Left lung (tissue), 10 donors: ENCODE results near the gene QSOX2. TPM values are rescaled to one million over a fixed set of nuclear protein-coding genes. Genes with fewer than 3 reads are reported as not detected.

ENCODE experiments used
- ATAC-seq: fragments of 200-7000 bp; cut with Tn5 transposase; one replicate; pipeline ENCODE4 v1.9.1; 2020; ENCODE audit warnings: moderate library complexity
- DNase-seq, 4 donors: peaks; one replicate each; pipeline ENCODE4 v3.0.0-alpha.2; 2013 to 2020
- H3K27ac ChIP-seq, 2 donors: fragments of 200-600 bp; sonication (generic) in 1 of 2; one replicate each; pipeline versions ENCODE4 v1.5.0 to v1.8.0; 2020 to 2021
- H3K27me3 ChIP-seq, 2 donors: fragments of 200-600 bp; sonication (generic) in 1 of 2; one replicate each; pipeline versions ENCODE4 v1.5.0 to v1.8.0; 2020 to 2021
- H3K36me3 ChIP-seq, 2 donors: fragments of 200-600 bp; sonication (generic) in 1 of 2; one replicate each; pipeline versions ENCODE4 v1.5.0 to v1.8.0; 2020 to 2021
- H3K4me1 ChIP-seq, 2 donors: fragments of 200-600 bp; one replicate each; pipeline ENCODE4 v1.8.0; 2021
- H3K4me3 ChIP-seq, 2 donors: fragments of 200-600 bp; sonication (generic) in 1 of 2; one replicate each; pipeline versions ENCODE4 v1.5.0 to v1.8.0; 2020 to 2021; ENCODE audit warnings: mild to moderate bottlenecking in 1 of 2
- H3K9me3 ChIP-seq, 2 donors: fragments of 200-600 bp; sonication (generic) in 1 of 2; one replicate each; pipeline versions ENCODE4 v1.5.0 to v1.8.0; 2020 to 2021
- CTCF ChIP-seq, 2 donors: fragments of 200-600 bp; sonication (generic) in 1 of 2; IDR thresholded peaks; one replicate each; pipeline versions ENCODE4 v1.5.0 to v1.8.0; 2021; ENCODE audit warnings: antibody characterized with exemption in 2 of 2
- intact Hi-C, 2 donors: fragments of 100-400 bp; cut with DNase I; formaldehyde crosslinking; loops; one replicate each; pipeline versions ENCODE4 v1.11.2 to v1.14.2; 2022
- polyA plus RNA-seq, 6 donors: library from polyadenylated mRNA; unstranded; fragments of 120-200 nt; gene quantifications; one replicate each; pipeline ENCODE4 v1.2.1, GENCODE V29; 2013; ENCODE audit not compliant: insufficient read length in 6 of 6
- total RNA-seq, 2 donors: library from RNA; stranded (reverse); fragmentation: NEBNext Ultra II Directional; extraction: Animal tissue kit (Norgen Biotek cat#: 25700); gene quantifications; one replicate each; pipeline ENCODE4 v1.2.1, GENCODE V29; 2021
- donor health status: DM: no; HTN: yes; CAD: no.
- donor health status: DM: no; HTN: no; CAD: no.

The QSOX2 gene
- total and polyA plus RNA-seq, 8 donors, result 9.5 to 15.4 (median 12.0) TPM

- DNase-seq, result peak in 1 of 4 donors; percentile 66
Observed at GRCh38 chr9:136260936-136261472, 15.4 kb upstream of the QSOX2 start.

GRCh38 chr9:136260521-136260920 is 14.9 kb upstream of the QSOX2 start:
- Histone ChIP-seq H3K4me3 (no peak overlapping the region), H3K27ac (no peak overlapping the region), H3K36me3 (no peaks in the 10 kb centered on the region), H3K9me3 (no peaks in the 10 kb centered on the region), H3K4me1 (no peaks in the 10 kb centered on the region), H3K27me3 (peaks cover 0 to 31% of the 10 kb centered on the region in 2 donors)
- no peak for TF ChIP-seq CTCF (IDR thresholded peaks at IDR 0.05)
- intact Hi-C loops, result no loop called here
- ATAC-seq (no peak), DNase-seq (peak in 1 of 4 donors; percentile 48)

More at GRCh38 chr9:136260936-136261472, 15.4 kb upstream of the QSOX2 start:
- no peaks in the 10 kb centered on the region for H3K36me3 ChIP-seq
- no peak overlapping the region for H3K27ac ChIP-seq
- TF ChIP-seq CTCF (IDR thresholded peaks at IDR 0.05), result no peak
- intact Hi-C loops, result no loop called here
- no peaks in the 10 kb centered on the region for H3K9me3 ChIP-seq
- no peak overlapping the region for H3K4me3 ChIP-seq
- H3K27me3 ChIP-seq, result peaks cover 0 to 26% of the 10 kb centered on the region in 2 donors
- H3K4me1 ChIP-seq, result no peaks in the 10 kb centered on the region
- ATAC-seq, result no peak

GRCh38 chr9:136259836-136260235 is 14.2 kb upstream of the QSOX2 start:
- Histone ChIP-seq H3K36me3 (no peaks in the 10 kb centered on the region), H3K27ac (no peak overlapping the region), H3K9me3 (no peaks in the 10 kb centered on the region), H3K4me3 (no peak overlapping the region), H3K4me1 (no peaks in the 10 kb centered on the region), H3K27me3 (peaks cover 0 to 38% of the 10 kb centered on the region in 2 donors)
- intact Hi-C loops, result no loop called here
- DNase-seq, result peak in 1 of 4 donors; percentile 74
- ATAC-seq, result no peak
- no peak for TF ChIP-seq CTCF (IDR thresholded peaks at IDR 0.05)

- TF ChIP-seq CTCF (IDR thresholded peaks at IDR 0.05), result no peak
Observed at GRCh38 chr9:136259517-136259813, 13.9 kb upstream of the QSOX2 start.

GRCh38 chr9:136258786-136259516 is 13.3 kb upstream of the QSOX2 start:
- Histone ChIP-seq H3K36me3 (no peaks in the 10 kb centered on the region), H3K27me3 (peaks cover 0 to 47% of the 10 kb centered on the region in 2 donors), H3K9me3 (no peaks in the 10 kb centered on the region), H3K27ac (no peak overlapping the region), H3K4me3 (no peak overlapping the region), H3K4me1 (no peaks in the 10 kb centered on the region)
- DNase-seq, result peak in 1 of 4 donors; percentile 59
- intact Hi-C loops, result no loop called here
- ATAC-seq, result no peak
- no peak for TF ChIP-seq CTCF (IDR thresholded peaks at IDR 0.05)

More at GRCh38 chr9:136259517-136259813, 13.9 kb upstream of the QSOX2 start:
- no peaks in the 10 kb centered on the region for H3K9me3 ChIP-seq
- no peak for ATAC-seq
- H3K4me3 ChIP-seq, result no peak overlapping the region
- peak in 1 of 4 donors; percentile 47 for DNase-seq
- H3K36me3 ChIP-seq, result no peaks in the 10 kb centered on the region
- no peak overlapping the region for H3K27ac ChIP-seq
- intact Hi-C loops, result no loop called here
- H3K27me3 ChIP-seq, result peaks cover 0 to 42% of the 10 kb centered on the region in 2 donors
- no peaks in the 10 kb centered on the region for H3K4me1 ChIP-seq
